Muscle layer of duodenum (tissue), 2 donors: Measurements from ENCODE around the gene YIF1A.

Experiments used
- H3K27ac ChIP-seq: one replicate; pipeline ENCODE4 v1.7.0; 2013; ENCODE audit warnings: mild to moderate bottlenecking, low read length
- H3K27me3 ChIP-seq: one replicate; pipeline ENCODE4 v1.7.0; 2013; ENCODE audit warnings: low read depth, mild to moderate bottlenecking, control low read depth, low read length
- H3K36me3 ChIP-seq, 2 donors: one replicate each; pipeline ENCODE4 v1.7.0; 2013; ENCODE audit warnings: low read length in 2 of 2, control low read depth in 1 of 2, mild to moderate bottlenecking in 1 of 2; ENCODE audit not compliant: insufficient read depth in 2 of 2, control insufficient read depth in 1 of 2
- H3K4me1 ChIP-seq, 2 donors: one replicate each; pipeline ENCODE4 v1.7.0; 2013; ENCODE audit warnings: low read length in 2 of 2, mild to moderate bottlenecking in 2 of 2, control low read depth in 1 of 2, moderate library complexity in 1 of 2; ENCODE audit not compliant: insufficient read depth in 2 of 2, control insufficient read depth in 1 of 2
- H3K4me3 ChIP-seq, 2 donors: one replicate each; pipeline ENCODE4 v1.7.0; 2013; ENCODE audit warnings: low read length in 2 of 2, low read depth in 1 of 2, mild to moderate bottlenecking in 1 of 2
- H3K9me3 ChIP-seq, 2 donors: one replicate each; pipeline ENCODE4 v1.7.0; 2013; ENCODE audit warnings: low read length in 2 of 2, control low read depth in 1 of 2, mild to moderate bottlenecking in 1 of 2; ENCODE audit not compliant: control insufficient read depth in 1 of 2
- donor health status: healthy.

Gene YIF1A

DNA sequence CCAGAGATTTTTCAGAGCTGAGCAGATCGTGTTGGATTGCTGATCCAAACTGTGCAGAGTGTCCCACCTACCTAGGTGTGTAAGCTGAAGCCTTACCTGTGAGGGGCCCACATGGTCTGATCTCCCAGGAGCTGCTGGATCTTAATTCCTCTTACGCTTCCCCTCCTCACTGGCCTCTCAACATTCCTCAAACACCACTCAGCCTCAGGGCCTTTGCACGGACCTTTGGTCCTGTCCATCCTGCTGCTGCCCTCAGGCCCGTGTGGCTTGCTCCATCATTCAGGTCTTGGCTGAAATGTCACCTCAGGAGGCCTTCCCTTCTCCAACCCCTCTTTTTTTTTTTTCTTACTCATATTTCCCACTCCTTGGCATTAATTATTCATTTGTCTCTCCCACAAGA lies 41.6 kb downstream of the YIF1A start:
- peaks cover 12 to 24% of the 10 kb centered on the region in 2 donors for H3K36me3 ChIP-seq

GRCh38 chr11:66243782-66244535 lies 45.0 kb downstream of the YIF1A start:
- H3K27me3 ChIP-seq: no peaks in the 10 kb centered on the region
- no peaks in the 10 kb centered on the region for H3K4me1 ChIP-seq
- H3K9me3 ChIP-seq: no peaks in the 10 kb centered on the region
- no peak overlapping the region for H3K27ac ChIP-seq
- H3K36me3 ChIP-seq: peaks cover 33 to 56% of the 10 kb centered on the region in 2 donors
- no peak overlapping the region for H3K4me3 ChIP-seq

More for the DNA sequence above, 41.6 kb downstream of the YIF1A start:
- H3K27me3 ChIP-seq: no peaks in the 10 kb centered on the region
- no peaks in the 10 kb centered on the region for H3K4me1 ChIP-seq
- no peaks in the 10 kb centered on the region for H3K9me3 ChIP-seq
- H3K4me3 ChIP-seq: no peak overlapping the region
- H3K27ac ChIP-seq: no peak overlapping the region

- Histone ChIP-seq H3K27ac (no peak overlapping the region), H3K4me1 (no peaks in the 10 kb centered on the region), H3K27me3 (no peaks in the 10 kb centered on the region), H3K36me3 (peaks cover 37 to 68% of the 10 kb centered on the region in 2 donors), H3K9me3 (no peaks in the 10 kb centered on the region), H3K4me3 (no peak overlapping the region)
Observed at GRCh38 chr11:66242095-66242765, 46.7 kb downstream of the YIF1A start.

GRCh38 chr11:66240781-66241136 lies 48.2 kb downstream of the YIF1A start:
- peaks cover 43 to 75% of the 10 kb centered on the region in 2 donors for H3K36me3 ChIP-seq
- no peaks in the 10 kb centered on the region for H3K9me3 ChIP-seq
- H3K27ac ChIP-seq: no peak overlapping the region
- H3K4me3 ChIP-seq: no peak overlapping the region
- no peaks in the 10 kb centered on the region for H3K4me1 ChIP-seq
- H3K27me3 ChIP-seq: no peaks in the 10 kb centered on the region

DNA sequence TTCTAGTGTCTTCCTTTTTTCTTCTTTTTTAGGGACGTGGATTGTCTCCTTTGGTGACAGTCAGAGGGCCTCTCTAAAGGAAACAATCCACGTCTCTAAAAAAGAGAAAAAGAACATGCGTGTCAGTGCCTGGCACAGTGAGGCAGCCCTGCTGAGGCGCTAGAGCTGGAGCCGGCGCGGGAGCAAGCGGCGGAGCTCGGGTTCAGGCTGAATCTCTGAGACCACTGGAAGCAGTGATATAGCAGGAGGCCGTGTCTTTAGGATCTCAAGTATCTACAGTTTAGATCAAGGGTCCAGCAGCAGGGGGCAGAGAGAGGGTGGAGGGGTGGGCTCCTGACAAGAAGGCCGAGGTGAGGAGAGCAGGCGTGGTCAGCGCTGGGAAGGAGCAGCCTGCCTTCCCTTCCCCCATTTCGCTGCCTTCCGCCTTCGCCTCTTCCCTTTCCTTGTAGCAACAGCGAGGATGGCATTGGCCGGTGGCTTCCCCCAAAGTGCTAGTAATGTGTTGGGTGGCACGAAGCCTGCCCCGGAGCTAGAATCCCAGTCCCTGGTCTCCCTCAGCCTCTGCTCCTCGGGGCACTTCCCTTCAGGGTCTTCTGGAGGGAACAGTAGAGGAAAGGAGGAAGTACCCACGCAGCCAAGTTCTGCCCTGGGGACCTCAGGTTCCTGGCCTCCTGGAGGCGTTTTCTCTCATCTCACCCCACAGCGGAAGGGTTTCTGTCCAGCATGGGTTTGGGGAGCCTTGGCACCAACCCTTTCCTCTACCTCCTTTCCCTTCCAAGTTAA lies 48.8 kb downstream of the YIF1A start:
- no peaks in the 10 kb centered on the region for H3K4me1 ChIP-seq
- no peaks in the 10 kb centered on the region for H3K27me3 ChIP-seq
- no peak overlapping the region for H3K4me3 ChIP-seq
- no peak overlapping the region for H3K27ac ChIP-seq
- H3K36me3 ChIP-seq: peaks cover 49 to 80% of the 10 kb centered on the region in 2 donors
- H3K9me3 ChIP-seq: no peaks in the 10 kb centered on the region

DNA sequence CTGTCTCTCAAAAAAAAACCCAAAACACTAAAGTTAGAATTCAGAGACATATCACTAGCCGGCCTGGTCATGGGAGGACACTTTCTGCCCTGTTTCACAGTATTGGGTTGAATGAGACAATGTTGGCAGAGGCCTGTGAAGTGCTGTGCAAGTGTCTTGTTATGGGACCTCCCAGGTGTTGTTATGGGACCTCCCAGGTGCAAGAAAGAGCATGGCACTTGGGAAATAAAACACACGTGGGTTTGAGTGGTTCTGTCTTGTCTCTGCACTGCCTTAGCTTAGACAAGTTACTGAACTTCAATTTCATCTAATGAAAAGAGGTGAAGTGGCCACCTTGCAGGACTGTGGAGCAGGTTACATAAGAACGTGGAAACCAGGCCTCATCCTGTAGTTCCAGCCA lies 49.4 kb downstream of the YIF1A start:
- Histone ChIP-seq H3K9me3 (no peaks in the 10 kb centered on the region), H3K27me3 (no peaks in the 10 kb centered on the region), H3K4me3 (no peak overlapping the region), H3K4me1 (no peaks in the 10 kb centered on the region), H3K36me3 (peaks cover 44 to 82% of the 10 kb centered on the region in 2 donors), H3K27ac (no peak overlapping the region)

DNA sequence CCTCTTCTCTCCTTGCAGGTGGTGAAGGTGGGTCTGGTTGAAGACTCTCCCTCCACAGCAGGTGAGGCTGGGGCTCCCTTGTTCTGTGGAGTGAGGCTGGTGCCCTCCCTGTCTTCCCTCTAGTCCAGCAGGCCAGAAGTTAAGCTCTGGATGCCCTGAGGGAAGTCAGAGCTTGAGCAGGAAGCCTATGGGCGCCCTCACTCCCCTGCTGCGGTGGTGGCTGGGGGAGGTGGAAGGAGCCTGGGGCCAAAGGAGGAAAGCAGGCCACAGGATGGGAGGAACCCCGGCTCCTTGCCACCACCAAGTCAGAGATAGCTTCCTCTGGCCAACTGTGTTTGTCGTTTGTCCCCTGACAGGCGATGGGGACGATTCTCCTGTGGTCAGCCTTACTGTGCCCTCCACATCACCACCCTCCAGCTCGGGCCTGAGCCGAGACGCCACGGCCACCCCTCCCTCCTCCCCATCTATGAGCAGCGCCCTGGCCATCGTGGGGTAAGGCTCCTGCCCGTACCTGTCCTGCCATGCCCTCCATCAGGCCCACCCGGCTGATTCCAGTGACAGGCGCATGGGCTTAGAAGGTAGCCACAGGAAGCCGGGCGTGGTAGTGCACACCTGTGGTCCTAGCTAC lies 50.0 kb downstream of the YIF1A start:
- Histone ChIP-seq H3K27ac (no peak overlapping the region), H3K27me3 (no peaks in the 10 kb centered on the region), H3K4me3 (no peak overlapping the region), H3K36me3 (peaks cover 43 to 84% of the 10 kb centered on the region in 2 donors), H3K4me1 (no peaks in the 10 kb centered on the region), H3K9me3 (no peaks in the 10 kb centered on the region)

- no peak overlapping the region for H3K4me3 ChIP-seq
- H3K27ac ChIP-seq: no peak overlapping the region
- no peaks in the 10 kb centered on the region for H3K27me3 ChIP-seq
- H3K36me3 ChIP-seq: peaks cover 40 to 84% of the 10 kb centered on the region in 2 donors
- no peaks in the 10 kb centered on the region for H3K9me3 ChIP-seq
- H3K4me1 ChIP-seq: no peaks in the 10 kb centered on the region
Observed at GRCh38 chr11:66237867-66238266, 51.1 kb downstream of the YIF1A start.

- Histone ChIP-seq H3K4me3 (no peak overlapping the region), H3K9me3 (no peaks in the 10 kb centered on the region), H3K4me1 (no peaks in the 10 kb centered on the region), H3K27me3 (no peaks in the 10 kb centered on the region), H3K27ac (no peak overlapping the region), H3K36me3 (peaks cover 45 to 85% of the 10 kb centered on the region in 2 donors)
Observed at GRCh38 chr11:66235141-66235540, 53.8 kb downstream of the YIF1A start.
